ENCODE results near the gene CTNS. TPM values are rescaled to one million over a fixed set of nuclear protein-coding genes. Genes with fewer than 3 reads are reported as not detected.

The CTNS gene
- polyA plus RNA-seq, 1 donor from 2014 or later: 8.8 TPM

DNA sequence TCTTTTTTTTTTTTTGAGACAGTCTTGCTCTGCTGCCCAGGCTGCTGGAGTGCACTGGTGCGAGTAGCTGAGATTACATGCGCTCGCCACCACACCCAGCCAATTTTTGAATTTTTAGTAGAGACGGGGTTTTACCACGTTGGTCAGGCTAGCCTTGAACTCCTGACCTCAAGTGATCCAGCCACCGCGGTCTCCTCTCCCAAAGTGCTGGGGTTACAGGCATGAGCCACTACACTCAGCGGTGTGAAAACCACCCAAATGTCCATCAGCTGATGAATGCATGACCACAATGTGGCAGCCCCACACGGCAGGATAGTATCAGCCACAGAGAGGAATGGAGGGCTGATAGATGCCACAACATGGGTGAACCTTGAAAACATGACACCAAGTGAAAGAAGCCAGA is 57.3 kb downstream of the CTNS start:
- H3K4me3 ChIP-seq (ENCODE audit: low read length): no peak overlapping the region
- no peak overlapping the region for H3K27ac ChIP-seq (ENCODE audit: low read length)
- H3K79me2 ChIP-seq (replicated peaks; ENCODE audit: insufficient read depth, low read length): no peaks in the 10 kb centered on the region
- H3K4me2 ChIP-seq (ENCODE audit: low read length): no peak overlapping the region
- H2AFZ ChIP-seq (ENCODE audit: low read depth, low read length): no peak overlapping the region
- peaks cover 27% of the 10 kb centered on the region for H3K27me3 ChIP-seq (ENCODE audit: insufficient read depth, low read depth, low read length)
- no peaks in the 10 kb centered on the region for H3F3A ChIP-seq (ENCODE audit: insufficient read depth, low read length, poor library complexity, severe bottlenecking)
- no peak overlapping the region for H3K9ac ChIP-seq (ENCODE audit: low read length)
- H3K9me3 ChIP-seq (ENCODE audit: low read length): no peaks in the 10 kb centered on the region
- no peaks in the 10 kb centered on the region for H4K20me1 ChIP-seq (ENCODE audit: insufficient read depth)
- H3K9me2 ChIP-seq (ENCODE audit: insufficient read depth, low read length): no peaks in the 10 kb centered on the region
- TF ChIP-seq MXI1 (conservative IDR thresholded peaks at IDR 0.05; ENCODE audit: poor library complexity, severe bottlenecking) (no peak), TAF1 (IDR thresholded peaks at IDR 0.05; ENCODE audit: low read depth) (no peak), RAD21 (conservative IDR thresholded peaks at IDR 0.05) (no peak), POLR2AphosphoS5 (IDR thresholded peaks at IDR 0.05) (no peak), EP300 (conservative IDR thresholded peaks at IDR 0.05; ENCODE audit: poor library complexity, severe bottlenecking) (no peak), SMC3 (conservative IDR thresholded peaks at IDR 0.05; ENCODE audit: poor library complexity) (no peak), EZH2 (IDR thresholded peaks at IDR 0.05; ENCODE audit: borderline replicate concordance, insufficient read depth, low read length, poor library complexity, severe bottlenecking) (no peak)
- TF ChIP-seq, protein P1, sequence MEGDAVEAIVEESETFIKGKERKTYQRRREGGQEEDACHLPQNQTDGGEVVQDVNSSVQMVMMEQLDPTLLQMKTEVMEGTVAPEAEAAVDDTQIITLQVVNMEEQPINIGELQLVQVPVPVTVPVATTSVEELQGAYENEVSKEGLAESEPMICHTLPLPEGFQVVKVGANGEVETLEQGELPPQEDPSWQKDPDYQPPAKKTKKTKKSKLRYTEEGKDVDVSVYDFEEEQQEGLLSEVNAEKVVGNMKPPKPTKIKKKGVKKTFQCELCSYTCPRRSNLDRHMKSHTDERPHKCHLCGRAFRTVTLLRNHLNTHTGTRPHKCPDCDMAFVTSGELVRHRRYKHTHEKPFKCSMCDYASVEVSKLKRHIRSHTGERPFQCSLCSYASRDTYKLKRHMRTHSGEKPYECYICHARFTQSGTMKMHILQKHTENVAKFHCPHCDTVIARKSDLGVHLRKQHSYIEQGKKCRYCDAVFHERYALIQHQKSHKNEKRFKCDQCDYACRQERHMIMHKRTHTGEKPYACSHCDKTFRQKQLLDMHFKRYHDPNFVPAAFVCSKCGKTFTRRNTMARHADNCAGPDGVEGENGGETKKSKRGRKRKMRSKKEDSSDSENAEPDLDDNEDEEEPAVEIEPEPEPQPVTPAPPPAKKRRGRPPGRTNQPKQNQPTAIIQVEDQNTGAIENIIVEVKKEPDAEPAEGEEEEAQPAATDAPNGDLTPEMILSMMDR (IDR thresholded peaks at IDR 0.05; ENCODE audit: poor library complexity, severe bottlenecking): no peak
- TF ChIP-seq, protein P2, sequence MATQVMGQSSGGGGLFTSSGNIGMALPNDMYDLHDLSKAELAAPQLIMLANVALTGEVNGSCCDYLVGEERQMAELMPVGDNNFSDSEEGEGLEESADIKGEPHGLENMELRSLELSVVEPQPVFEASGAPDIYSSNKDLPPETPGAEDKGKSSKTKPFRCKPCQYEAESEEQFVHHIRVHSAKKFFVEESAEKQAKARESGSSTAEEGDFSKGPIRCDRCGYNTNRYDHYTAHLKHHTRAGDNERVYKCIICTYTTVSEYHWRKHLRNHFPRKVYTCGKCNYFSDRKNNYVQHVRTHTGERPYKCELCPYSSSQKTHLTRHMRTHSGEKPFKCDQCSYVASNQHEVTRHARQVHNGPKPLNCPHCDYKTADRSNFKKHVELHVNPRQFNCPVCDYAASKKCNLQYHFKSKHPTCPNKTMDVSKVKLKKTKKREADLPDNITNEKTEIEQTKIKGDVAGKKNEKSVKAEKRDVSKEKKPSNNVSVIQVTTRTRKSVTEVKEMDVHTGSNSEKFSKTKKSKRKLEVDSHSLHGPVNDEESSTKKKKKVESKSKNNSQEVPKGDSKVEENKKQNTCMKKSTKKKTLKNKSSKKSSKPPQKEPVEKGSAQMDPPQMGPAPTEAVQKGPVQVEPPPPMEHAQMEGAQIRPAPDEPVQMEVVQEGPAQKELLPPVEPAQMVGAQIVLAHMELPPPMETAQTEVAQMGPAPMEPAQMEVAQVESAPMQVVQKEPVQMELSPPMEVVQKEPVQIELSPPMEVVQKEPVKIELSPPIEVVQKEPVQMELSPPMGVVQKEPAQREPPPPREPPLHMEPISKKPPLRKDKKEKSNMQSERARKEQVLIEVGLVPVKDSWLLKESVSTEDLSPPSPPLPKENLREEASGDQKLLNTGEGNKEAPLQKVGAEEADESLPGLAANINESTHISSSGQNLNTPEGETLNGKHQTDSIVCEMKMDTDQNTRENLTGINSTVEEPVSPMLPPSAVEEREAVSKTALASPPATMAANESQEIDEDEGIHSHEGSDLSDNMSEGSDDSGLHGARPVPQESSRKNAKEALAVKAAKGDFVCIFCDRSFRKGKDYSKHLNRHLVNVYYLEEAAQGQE (IDR thresholded peaks at IDR 0.05; ENCODE audit: borderline replicate concordance): no peak
- H3K36me3 ChIP-seq (ENCODE audit: insufficient read depth, low read length): no peaks in the 10 kb centered on the region

DNA sequence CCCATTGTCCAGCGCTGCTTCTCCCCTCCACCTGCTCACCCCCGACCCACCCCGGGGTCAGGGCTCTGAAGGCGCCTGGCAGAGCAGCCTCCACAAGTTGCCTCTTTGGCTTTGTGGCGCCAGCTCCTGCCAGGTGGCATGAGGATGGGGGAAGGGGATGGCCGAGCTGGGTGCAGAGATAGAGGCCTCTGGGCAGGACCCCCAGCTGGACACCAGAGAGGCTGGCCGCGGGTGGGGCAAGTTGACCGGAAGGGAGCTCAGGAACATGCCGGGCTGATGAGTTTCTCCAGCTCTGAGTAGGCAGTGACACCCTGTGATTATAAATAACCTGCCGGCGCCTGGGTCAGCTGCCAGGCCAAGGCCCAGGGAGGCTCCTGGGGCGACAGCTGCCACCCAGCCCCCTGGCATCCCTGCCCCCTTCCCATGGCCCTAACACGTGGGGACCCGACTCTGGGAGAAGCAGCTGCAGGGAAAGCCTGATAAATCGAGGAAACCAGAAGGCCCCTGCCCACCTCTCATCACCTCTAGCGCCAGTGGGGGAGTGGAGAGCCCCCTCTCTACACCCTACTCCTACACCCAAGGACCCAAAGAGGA is 58.7 kb downstream of the CTNS start:
- Histone ChIP-seq H3K4me3 (ENCODE audit: low read length) (peak overlapping the region; percentile 63), H3K9me2 (ENCODE audit: insufficient read depth, low read length) (no peaks in the 10 kb centered on the region), H3K27me3 (ENCODE audit: insufficient read depth, low read depth, low read length) (peaks cover 27% of the 10 kb centered on the region), H3K9me3 (ENCODE audit: low read length) (no peaks in the 10 kb centered on the region), H3K36me3 (ENCODE audit: insufficient read depth, low read length) (no peaks in the 10 kb centered on the region), H3K4me2 (ENCODE audit: low read length) (no peak overlapping the region), H4K20me1 (ENCODE audit: insufficient read depth) (no peaks in the 10 kb centered on the region), H3K9ac (ENCODE audit: low read length) (peak overlapping the region; percentile 34), H3K27ac (ENCODE audit: low read length) (no peak overlapping the region), H3K79me2 (replicated peaks; ENCODE audit: insufficient read depth, low read length) (no peaks in the 10 kb centered on the region), H3F3A (ENCODE audit: insufficient read depth, low read length, poor library complexity, severe bottlenecking) (no peaks in the 10 kb centered on the region), H2AFZ (ENCODE audit: low read depth, low read length) (no peak overlapping the region)
- TF ChIP-seq RAD21 (conservative IDR thresholded peaks at IDR 0.05): no peak
- TF ChIP-seq, protein P2 (IDR thresholded peaks at IDR 0.05; ENCODE audit: borderline replicate concordance): no peak
- no peak for TF ChIP-seq TAF1 (IDR thresholded peaks at IDR 0.05; ENCODE audit: low read depth)
- TF ChIP-seq, protein P1 (IDR thresholded peaks at IDR 0.05; ENCODE audit: poor library complexity, severe bottlenecking): no peak
- TF ChIP-seq POLR2AphosphoS5 (IDR thresholded peaks at IDR 0.05): no peak
- no peak for TF ChIP-seq EP300 (conservative IDR thresholded peaks at IDR 0.05; ENCODE audit: poor library complexity, severe bottlenecking)
